NB4 (cell line): Measurements from ENCODE around the gene CACNA2D2.

Source experiments
- DNase-seq: peaks from one replicate; pipeline ENCODE4 v3.0.0; 2010; ENCODE audit warnings: low read depth
- H3K4me3 ChIP-seq: one replicate; pipeline ENCODE4 v1.5.1; 2011; ENCODE audit warnings: mild to moderate bottlenecking, low read depth, low read length, moderate library complexity
- CTCF ChIP-seq: IDR thresholded peaks from one replicate; pipeline ENCODE4 v1.5.1; 2012; ENCODE audit warnings: low read depth, low read length
- MYC ChIP-seq: IDR thresholded peaks from 2 replicates; pipeline ENCODE4 v1.6.1; 2011; ENCODE audit warnings: low read depth, low read length
- POLR2A ChIP-seq: IDR thresholded peaks from 2 replicates; pipeline ENCODE4 v1.6.1; 2011; ENCODE audit warnings: mild to moderate bottlenecking; ENCODE audit not compliant: insufficient read length; ENCODE audit errors: extremely low read depth
- TF ChIP-seq, protein P1 (sequence below): IDR thresholded peaks from 2 replicates; pipeline ENCODE4 v1.6.1; 2011; ENCODE audit warnings: low read depth, low read length

Gene CACNA2D2

GRCh38 chr3:50490424-50490823, 13.0 kb downstream of the CACNA2D2 start:
- TF ChIP-seq POLR2A (no peak), CTCF (no peak), MYC (no peak)
- TF ChIP-seq, protein P1, sequence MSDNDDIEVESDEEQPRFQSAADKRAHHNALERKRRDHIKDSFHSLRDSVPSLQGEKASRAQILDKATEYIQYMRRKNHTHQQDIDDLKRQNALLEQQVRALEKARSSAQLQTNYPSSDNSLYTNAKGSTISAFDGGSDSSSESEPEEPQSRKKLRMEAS, result no peak

GRCh38 chr3:50487181-50487580, 16.3 kb downstream of the CACNA2D2 start:
- no peak for DNase-seq
- TF ChIP-seq, protein P1, result no peak
- no peak for TF ChIP-seq CTCF
- TF ChIP-seq POLR2A, result no peak
- no peak for TF ChIP-seq MYC
- no peak overlapping the region for H3K4me3 ChIP-seq

More at GRCh38 chr3:50490424-50490823, 13.0 kb downstream of the CACNA2D2 start:
- no peak for DNase-seq
- no peak overlapping the region for H3K4me3 ChIP-seq

- TF ChIP-seq MYC, result no peak
- no peak for TF ChIP-seq POLR2A
- TF ChIP-seq, protein P1, result no peak
- TF ChIP-seq CTCF, result no peak
- no peak overlapping the region for H3K4me3 ChIP-seq
- no peak for DNase-seq
These were observed 17.1 kb downstream of the CACNA2D2 start for GRCh38 chr3:50486219-50486888.

GRCh38 chr3:50484722-50485121, 18.7 kb downstream of the CACNA2D2 start:
- no peak overlapping the region for H3K4me3 ChIP-seq
- no peak for DNase-seq
- TF ChIP-seq, protein P1, result no peak
- no peak for TF ChIP-seq CTCF
- no peak for TF ChIP-seq MYC
- TF ChIP-seq POLR2A, result no peak

DNA sequence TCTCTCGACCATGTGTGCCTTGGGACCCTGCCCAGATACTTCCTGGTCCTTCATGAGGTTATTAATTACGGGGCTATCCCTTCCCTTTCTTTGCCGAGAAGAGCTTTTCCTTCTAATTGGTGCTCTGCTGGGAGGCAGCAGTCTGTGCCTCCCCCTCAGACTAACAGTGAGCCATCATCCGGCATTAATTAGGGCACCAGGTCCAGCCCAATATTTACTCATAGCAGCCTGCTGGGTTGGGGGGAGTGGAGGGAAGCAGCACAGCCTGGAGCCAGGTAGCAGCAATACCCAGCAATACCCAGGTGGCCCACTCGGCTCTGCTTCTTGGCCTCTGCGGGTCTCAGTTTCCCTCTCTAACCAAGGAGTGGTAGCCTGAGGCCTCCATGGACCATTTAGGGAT, 20.1 kb downstream of the CACNA2D2 start:
- no peak for TF ChIP-seq MYC
- H3K4me3 ChIP-seq, result no peak overlapping the region
- DNase-seq, result no peak

DNA sequence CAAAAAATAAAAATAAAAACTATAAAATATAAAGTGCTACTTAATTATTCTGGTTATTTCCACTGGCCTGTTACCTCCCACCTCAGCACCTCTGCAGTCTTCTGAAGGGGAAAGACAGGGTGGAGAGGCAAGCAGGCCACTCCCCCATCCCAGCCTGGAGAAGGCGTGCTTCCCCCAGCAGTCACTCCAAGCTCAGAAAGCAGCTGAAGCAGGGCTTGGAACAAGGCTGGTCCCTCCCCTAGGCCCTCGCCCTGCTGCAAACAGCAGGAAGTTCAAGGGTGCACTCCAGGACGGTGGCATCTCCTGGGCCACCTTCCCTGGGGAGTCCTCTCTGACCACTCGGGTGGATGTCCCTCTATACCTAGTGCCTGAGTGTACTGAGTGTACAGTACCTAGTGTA, 21.4 kb downstream of the CACNA2D2 start:
- H3K4me3 ChIP-seq, result no peak overlapping the region
- no peak for DNase-seq
- TF ChIP-seq CTCF (no peak), MYC (no peak), POLR2A (no peak)
- TF ChIP-seq, protein P1, result no peak
